GM21526 (cell line): ENCODE measurements around the gene DPH6.
A peak's percentile ranks its signal among the peaks of the same experiment; 100 is the strongest.

Experiments
- ATAC-seq: cut with Tn5 transposase; IDR thresholded peaks from one replicate; pipeline ENCODE4 v1.9.1; 2021; ENCODE audit warnings: moderate library complexity; ENCODE audit not compliant: unreplicated experiment, low FRiP score

DPH6 gene

DNA sequence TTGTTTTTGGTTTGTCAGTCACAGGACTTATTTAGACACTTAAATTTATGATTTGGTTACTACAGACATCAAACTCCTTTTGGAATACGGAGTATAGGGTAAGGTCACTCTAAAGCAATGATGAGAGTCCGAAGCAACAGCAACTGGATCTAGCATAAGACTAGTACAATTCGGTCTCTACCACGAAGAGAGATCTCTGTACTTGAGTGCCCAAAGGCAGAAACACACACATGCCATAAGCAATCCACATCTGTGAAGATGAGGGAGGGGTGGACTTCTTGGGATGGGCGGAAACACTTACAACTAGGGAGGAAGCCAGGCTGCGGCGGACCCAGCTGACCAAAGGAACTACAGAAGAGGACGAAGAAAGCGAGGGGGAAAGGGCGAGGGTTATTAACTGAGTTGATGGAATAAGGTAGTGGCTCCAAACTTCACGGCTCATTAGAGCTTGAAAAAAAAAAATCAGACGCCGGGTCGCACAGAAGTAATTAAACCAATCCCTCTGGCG, 595 bp downstream of the DPH6 start:
- ATAC-seq: peak; percentile 18

DNA sequence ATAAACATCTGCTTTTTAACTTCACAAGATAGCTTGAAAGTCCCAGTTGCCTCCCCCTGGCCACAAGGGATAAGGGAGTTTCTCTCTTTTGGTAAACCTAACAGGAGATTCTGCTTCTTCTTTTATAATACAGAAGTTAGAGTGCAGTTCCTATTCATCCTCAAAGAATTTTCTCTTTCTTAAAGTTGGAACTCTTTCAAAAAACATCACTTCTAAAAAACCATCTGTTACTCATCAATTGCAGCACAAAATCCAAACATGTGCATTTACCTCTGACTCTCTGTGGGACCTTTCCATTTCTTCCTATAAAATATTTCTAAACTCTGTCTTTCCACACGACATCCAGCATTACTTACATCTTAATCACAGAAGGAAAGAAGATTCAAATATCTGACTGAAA, 5.1 kb downstream of the DPH6 start:
- no peak for ATAC-seq

DNA sequence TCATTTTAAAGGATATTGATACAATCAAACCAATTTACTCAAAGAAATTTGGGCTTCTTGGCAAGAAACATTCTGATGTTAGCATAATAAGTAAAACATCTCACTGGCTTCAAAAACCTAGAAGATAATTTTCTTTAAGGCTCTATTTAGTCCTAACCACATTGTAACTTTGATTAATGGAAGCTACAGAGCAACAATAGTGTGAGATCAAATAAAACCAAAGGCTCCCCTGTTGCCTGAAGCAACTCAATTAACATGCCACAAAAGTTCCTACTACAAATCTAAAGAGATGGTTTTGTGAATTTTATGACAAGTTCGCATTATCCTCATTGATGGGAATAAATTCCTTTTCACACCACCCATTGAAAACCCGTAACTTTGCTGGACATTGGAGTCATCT, 5.9 kb downstream of the DPH6 start:
- no peak for ATAC-seq

DNA sequence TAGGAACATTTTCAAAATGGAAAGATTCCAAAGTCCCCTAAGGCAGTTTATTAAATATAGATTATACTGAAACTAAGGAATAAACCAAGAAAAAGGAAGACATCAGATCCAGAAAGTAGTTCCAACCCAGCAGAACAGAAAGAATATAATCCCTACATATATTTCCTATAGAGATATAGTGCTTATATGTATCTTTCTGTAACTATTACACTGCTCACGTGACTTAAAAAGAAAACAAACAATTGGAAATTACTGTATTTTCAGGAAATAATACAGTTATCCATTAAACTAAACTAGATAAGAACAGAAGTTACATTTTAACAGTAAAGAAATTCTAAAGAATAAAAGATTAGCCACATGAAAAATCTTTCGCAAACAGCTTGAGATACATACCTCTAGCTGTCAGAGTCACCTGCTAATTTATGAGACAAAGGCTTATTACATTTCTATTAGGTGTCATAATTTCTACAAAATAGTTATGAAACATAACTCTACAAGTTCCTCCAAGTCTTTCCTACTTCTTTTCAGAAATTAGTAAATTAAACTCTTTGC, 10.5 kb downstream of the DPH6 start:
- no peak for ATAC-seq

DNA sequence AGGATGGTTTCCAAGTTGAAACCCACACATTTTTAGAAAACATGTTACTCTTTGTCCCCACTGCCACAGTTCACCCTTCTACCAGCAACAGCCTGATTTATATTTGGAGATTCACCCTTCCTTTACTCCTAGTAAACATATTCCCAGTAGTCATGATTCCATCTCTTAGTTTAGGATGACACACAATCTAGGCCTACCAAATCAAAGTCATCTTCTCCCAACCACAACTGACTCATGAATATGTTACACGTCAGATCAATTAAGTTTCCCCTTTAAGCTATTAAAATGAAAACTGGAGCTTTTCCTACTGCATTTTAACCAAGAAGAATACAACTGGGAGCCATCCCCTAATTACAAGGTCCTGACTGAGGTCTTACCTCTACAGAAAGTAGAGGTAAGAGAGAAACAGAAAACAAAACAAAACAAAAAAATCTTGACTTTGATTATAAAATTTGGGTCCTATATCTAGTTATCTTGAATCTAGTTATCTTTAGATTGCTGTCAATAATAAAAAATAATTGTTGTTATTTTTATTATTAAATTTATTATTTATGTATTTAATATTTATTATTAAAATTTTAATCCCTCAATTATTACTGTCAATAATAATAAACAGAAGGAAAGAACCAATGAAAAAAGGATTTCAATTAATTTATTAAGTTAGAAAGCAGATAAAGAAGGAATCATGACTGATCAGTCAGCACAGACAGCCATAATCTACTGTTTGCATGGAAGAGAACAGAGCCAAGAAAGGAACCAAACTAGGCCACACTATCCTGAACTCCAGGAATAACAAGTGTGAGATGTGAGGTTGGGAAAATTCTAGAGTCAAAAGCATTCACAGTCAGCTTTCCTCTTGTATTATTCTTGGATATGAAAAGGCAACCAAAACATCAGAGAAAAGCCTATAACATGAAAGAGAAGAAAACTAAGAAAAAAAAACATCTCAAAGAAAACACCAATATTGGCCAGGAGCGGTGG, 12.5 kb downstream of the DPH6 start:
- no peak for ATAC-seq

DNA sequence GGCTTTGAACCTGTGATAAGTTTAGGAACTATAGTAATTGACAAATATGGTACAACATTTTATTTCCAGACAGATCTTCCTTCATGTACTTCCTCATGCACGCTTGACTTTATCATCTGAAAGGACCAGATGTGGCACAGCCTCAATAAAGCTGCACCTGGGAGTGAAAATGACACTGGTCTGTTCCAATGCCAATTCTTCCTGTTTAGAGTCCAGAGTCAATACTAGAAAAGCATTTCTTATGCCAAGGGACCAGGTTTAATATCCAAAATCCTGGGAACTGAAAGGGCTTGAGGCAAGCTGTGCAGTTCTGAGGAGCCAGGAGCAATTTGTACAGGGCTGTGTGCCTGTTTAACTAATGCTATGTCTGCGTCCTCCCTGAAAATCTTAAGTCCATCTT, 15.3 kb downstream of the DPH6 start:
- no peak for ATAC-seq

DNA sequence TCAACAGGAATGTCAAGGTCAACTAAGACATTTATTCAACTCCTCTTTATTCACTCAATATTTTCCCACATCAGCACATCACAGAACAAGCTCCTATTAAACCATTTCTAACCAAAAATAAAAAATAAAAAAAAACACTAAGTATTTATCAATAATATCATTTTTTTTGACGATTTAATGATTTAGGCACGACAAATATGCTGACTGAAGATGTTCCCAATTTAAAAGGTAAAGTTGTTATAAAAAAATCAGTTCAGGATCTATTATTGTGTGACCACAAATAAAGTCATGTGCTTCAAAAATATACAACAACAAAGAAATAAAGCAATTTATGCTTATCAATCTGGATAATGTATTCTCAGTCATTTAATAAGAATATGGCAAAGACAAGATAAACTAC, 16.2 kb downstream of the DPH6 start:
- no peak for ATAC-seq

DNA sequence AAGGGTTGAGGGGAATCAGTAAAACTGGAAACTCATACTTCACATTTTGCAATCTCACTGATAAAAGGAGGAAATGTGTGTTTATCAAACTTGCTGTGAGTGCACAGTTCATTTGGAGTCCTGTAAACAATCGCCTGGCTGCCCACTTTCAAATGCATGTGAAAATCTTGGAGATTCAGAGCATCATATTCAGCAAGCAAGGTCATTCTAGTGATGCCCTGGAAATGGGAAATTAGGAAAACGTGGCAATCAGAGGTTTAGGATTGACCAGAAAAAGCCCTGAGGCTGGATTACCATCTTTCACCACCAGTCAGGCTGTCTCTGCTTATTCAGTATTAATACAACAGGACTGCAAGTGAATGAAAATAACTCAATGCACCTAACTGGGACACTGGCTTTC, 23.9 kb downstream of the DPH6 start:
- ATAC-seq: no peak

DNA sequence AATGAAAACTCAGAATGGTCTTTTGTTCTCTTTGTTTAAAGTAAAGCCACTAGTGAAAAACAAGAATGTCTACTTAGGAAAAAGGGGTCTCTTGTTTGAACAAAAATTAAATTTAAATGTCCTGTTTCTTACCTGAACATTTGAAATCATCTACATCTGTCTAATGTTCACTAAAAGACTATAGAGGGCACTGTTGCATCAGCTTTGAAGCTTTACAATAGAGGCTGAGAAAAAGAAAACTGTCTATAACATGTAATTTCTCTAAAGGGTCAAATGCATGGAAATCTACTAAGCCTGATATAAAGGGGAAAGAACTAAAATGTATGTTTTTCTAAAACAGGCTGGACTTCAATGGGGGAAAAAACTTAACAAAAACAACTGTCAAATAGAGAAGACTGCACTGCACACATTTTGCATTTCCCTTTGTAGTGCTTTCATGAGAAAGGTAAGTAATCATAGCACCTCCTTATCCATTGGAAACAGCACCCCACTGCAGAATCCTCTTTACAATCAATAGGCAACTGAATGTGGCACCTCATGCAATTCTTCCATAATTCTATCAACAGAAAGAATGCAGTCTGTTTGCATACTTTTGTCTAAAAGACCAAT, 26.3 kb downstream of the DPH6 start:
- no peak for ATAC-seq

DNA sequence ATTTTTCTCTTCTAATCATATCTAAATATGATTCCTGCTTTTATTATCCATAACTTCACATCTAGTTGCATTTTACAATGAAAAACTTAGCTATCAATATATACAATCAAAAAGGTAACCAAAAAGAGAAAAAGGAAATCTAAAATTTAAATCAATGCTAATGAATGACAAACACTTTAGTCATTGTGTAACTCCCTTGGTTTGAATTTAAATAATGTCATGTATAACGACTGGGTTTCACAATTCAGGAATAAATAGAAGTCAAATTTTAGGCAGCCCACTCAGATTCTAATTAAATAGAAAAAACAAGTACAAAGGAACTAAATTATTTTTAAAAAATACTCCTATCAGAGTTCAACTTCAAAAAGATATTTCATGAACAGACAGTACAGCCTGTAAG, 26.9 kb downstream of the DPH6 start:
- ATAC-seq: no peak

DNA sequence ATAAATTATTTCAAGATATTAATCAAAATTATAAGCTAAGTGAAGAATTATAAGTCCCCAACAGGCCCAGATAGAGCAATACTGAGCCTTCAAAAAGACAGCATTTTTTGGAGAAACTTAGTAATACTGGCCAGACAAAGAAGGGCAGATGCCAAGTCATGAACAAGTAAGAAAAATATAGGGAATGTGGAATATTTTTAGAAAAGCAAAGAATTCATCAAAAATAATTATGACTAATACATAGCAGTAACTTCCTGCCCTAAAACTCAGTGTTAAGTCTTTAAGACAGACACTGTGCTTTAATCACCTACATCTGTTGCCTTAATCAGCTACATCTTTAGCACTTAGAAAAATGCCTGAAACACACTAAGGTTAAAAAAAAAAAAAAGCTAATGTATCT, 31.2 kb downstream of the DPH6 start:
- ATAC-seq: no peak

DNA sequence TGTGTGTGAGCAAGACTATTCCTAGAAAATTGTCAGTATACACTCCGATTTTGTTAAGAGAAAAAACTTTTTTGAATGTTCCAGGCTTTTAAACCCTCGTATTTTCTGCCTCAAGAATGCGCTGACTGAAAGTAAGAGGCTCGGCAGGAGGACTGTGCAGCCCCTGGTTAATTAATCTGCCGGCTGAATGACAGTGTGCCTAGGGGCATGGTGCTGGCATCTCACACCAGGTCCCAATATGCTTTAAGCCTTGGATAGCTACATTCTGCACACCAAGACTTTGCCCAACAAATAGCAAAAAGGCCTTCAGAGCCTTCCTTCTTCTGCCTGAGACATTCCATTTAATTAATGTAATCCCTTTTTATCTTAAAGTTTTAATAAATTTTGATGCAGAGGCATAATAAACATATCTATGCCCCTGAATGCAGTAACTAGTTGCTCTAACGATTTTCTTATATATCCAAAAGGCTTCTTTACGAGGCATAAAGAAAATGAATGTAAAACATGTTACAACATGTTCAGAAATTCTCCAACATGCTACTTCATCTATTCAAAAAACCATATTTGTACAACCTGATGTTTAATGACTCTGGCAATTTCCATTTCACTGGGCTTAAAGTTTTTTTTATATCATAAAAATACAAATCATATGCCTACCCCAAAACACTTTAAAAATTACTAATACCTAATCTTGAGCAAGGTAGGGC, 37.9 kb downstream of the DPH6 start:
- ATAC-seq: no peak

DNA sequence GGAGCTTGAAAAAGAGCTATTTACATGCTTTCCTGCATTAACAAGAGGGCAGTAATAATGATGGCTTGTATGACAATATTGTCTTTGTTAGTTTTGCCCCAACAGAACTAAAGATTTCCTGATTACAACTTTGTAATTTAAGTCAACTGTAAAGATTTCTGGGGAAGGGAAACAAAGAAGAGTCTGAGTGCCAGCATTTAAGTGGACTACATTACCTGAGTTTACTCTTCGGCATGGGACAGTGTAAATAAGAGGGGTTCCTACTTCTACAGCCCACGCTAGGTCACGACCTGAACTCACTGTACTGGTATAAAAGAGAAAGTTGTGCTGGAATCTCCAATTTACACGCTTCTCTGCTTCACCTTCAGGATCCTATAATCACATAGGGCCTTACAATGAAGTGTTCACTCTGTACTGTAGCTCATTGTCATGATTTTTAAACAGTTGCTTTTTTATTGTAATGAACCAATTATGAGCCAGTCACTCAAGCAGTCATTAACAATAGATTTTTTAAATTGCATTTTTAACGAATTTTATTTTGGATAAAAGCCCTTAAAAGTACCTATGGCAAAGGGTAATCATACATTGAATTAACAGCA, 39.6 kb downstream of the DPH6 start:
- no peak for ATAC-seq

DNA sequence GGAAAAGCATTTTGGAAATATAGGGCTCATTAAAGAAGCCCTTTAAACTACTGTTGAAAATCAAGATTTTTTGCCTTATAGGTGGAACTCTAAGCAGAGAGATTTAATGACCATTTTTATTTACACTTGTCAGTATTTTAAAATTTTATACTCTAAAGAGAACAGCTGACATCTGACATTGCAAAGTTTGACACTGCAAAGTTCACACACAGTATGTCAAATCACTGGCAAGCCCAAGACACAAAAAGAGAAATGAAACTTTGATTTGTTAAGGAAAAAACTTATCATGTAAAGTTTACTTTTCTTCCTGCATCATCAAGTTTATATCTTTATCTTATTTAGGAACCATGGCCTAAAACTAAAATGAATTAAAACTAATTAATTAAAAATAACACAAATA, 40.2 kb downstream of the DPH6 start:
- no peak for ATAC-seq

DNA sequence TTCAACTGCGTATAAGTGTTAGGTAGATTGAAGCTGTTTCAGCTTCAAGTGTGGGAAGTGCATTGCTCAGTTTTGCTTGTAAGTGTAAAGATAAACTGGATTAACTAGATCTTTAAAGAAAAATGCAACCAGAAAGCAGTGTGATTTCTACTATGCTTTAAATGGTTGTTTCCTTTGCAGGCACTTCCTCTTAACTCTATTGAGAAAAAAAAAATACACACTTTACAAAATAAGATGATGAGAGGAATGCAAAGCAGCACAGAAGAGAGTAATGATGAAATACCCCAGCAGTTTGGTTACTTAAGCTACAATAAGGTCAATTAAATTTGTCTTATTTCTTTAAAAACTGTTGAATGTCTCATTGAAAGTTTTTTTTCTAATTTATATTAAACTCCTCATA, 40.8 kb downstream of the DPH6 start:
- ATAC-seq: no peak

DNA sequence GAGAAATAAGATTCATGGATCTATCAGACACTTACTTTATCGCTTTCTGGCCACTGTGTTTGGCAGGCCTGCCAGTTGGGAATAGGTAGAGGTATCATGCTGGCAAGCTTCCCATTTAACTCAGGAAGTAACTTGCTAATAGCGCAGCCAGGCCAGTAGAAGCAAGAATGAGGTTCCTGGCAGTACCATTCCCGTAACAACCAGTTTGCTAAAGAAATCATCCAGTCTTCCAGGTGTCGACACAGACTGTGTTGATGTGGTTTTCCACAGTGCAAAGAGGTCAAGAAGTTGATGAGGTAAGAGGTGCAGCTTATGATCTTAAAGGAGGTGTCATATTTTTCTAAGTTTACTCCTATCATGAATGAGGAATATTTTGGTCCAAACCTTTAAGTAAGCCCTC, 46.2 kb downstream of the DPH6 start:
- no peak for ATAC-seq

DNA sequence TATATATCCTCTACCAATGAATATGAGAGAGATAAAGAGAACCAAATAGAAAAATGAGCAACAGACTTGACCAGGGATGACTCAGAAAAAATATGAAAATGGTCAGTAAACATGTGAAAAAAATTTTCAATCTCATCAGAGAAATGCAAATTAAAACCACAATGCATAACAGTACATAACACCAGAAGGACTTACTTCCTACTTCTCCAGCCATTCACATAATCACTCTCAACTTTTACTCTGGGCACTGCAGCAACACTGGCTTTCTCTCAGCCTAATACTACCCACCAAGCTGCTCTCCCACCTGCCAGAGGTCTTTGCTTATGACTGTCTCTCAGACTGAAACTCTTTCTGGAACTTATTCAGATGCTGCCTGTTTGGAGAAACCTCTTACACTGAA, 49.4 kb downstream of the DPH6 start:
- peak; percentile 97 for ATAC-seq

DNA sequence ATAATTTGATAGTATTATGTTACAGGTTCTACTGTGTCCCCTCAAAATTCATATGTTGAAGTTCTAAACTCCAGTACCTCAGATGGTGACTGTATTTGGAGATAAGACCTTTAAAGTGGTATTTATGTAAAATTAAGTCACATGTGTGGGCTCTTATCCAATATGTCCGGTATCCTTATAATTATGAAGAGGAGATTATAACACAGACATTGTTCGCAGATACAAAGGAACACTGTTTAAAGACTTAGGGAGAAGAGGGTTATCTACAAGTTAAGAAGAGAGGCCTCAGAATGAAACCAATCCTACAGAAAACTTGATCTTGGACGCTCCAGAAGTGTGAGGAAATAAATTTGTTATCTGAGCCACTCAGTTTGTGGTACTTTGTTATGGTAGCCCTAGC, 50.9 kb downstream of the DPH6 start:
- no peak for ATAC-seq

DNA sequence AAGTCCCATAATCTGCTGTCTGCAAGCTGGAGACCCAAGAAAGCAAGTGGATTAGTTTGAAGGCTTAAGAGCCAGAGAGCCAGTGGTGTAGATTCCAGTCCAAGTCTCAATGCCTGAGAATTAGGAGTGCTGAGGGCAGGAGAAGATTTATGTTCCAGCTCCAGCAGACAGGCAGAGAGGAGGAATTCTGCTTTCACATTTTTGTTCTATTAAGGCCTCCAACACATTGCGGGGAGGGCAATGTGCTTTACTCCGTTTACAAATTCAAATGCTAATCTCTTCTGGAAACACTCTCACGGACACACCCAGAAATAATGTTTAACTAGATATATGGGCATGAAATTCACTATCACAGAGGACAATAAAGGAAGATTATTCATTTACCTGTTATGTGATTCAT, 54.0 kb downstream of the DPH6 start:
- ATAC-seq: no peak

DNA sequence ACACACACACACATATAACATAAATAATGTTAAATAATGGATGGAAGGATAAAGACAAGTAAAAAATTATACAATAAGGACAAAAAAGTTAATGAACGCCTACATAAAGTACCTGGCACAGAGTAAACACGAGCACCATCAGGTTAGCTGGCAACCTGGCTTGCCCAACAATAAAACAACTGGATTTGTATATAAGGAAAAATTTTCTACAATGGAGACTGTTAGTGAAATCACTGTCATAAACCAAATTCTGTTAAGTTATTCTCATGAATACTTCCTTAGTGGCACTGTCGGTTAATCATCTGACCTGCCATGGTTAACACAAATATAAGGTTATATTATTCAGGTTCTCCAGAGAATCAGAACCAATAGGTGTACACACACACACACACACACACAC, 54.8 kb downstream of the DPH6 start:
- no peak for ATAC-seq

DNA sequence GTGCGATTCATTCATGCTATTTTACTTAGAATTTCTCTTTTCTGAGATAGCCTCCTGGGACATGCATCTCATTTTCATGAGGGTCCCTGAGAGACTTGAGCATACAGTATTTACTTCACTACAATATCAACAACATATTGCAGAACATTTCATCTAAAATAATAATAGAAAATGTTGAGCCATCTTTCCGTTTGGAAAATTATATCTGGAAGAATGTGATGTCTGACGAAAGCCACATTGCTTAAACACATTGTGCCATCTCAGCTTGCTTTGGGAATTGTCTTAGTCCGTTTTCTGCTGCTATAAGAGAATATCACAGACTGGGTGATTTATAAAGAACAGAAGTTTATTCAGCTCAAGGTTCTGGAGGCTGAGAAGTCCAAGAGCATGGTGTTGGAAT, 55.5 kb downstream of the DPH6 start:
- no peak for ATAC-seq
